CD4-positive, alpha-beta T cell treated with Interleukin-12 subunit alpha and Interleukin-12 subunit beta, for 1 hour (primary cell): ENCODE measurements around the gene CDX2.

ENCODE experiments used
- DNase-seq: peaks from one replicate; pipeline ENCODE4 v3.0.0-alpha.2; 2020

CDX2 gene

DNA sequence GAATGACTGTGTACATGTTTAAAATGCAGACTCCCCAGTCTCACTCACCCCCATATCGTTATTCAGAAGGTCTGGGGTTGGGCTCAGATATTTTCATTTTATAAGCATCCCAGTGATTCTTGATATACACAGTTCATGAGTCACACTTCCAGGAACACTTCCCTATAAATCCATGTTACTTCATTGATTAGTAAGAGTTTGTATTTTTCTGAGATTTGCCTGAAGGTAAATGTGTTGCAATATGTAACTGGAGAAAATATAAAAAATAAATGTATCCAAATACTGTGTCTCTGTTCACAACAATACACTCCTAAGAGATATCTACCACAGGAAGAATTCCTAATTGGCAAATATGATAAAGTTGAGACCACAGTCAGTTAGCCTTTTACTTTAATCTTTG, 56.0 kb downstream of the CDX2 start:
- DNase-seq, result no peak

DNA sequence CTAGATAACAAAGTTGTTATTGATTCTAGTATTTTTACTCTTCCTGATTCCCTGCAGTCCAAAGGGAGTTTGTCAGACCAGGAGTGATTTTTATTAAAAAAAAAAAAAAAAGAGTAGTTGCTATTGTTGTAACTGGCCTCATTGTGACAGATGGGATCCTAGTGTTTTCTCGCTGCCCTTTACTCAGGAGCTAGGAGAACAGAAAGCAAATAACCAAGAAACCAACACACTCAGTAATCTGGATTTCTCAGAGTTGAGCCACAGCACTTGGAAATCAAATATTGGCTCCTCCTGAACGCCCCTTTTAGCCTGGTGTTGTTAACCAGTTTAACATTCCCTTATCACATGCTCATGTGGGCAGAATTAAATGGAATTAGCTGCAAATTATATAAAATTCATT, 57.6 kb downstream of the CDX2 start:
- no peak for DNase-seq
